ENCODE data around the gene MET. TPM values are rescaled to one million over a fixed set of nuclear protein-coding genes. Genes with fewer than 3 reads are reported as not detected.

Gene MET
- total and polyA plus RNA-seq, 2 of the 8 experiments (the other 6 are each of a cell fraction or from before 2014, with no cell fraction given), result 3.5 to 12.9 TPM

GRCh38 chr7:116790025-116790424, 118.0 kb downstream of the MET start:
- no peak overlapping the region for H2BK12ac ChIP-seq (ENCODE audit: low read depth, low read length)
- H3K18ac ChIP-seq (ENCODE audit: extremely low read depth, low read length), result no peak overlapping the region
- 96% methylated on average over 3 of the region's 3 CpGs; no CpG with 5 or more reads in 1 of the 2 experiments for WGBS, 2 experiments (ENCODE audit: extremely low coverage in 1 of 2, insufficient coverage in 1 of 2, insufficient read length in 1 of 2, insufficient replicate concordance in 2 of 2, low coverage in 1 of 2, low lambda C conversion rate in 2 of 2, missing lambda C conversion rate in 1 of 2)
- no peak overlapping the region for H2AFZ ChIP-seq (ENCODE audit: low read length)
- H2BK20ac ChIP-seq (ENCODE audit: low read length), result no peak overlapping the region
- no peaks in the 10 kb centered on the region; a peak in 1 of 7 replicates for H3K4me1 ChIP-seq (replicated peaks in 1 of 4; ENCODE audit: control insufficient read depth in 3 of 4, insufficient read depth in 4 of 4, low read length in 3 of 4)
- no peaks in the 10 kb centered on the region for H3K27me3 ChIP-seq (replicated peaks in 1 of 4; ENCODE audit: control insufficient read depth in 3 of 4, extremely low read depth in 1 of 4, insufficient read depth in 3 of 4, low read length in 3 of 4)
- ChIA-PET CTCF (ENCODE audit: partially characterized antibody) (interaction anchor here (0.7 to 0.8 kb wide), 2 partner anchors 13 to 17 kb away, joined by 3 read pairs; no protein-coding TSS in a partner anchor), POLR2A (ENCODE audit: partially characterized antibody) (no interaction called here)
- H3K4me2 ChIP-seq (ENCODE audit: insufficient read depth in 1 of 2, low read depth in 2 of 2, low read length in 2 of 2), result no peak overlapping the region
- no peak overlapping the region for H2BK5ac ChIP-seq (ENCODE audit: low read depth, low read length)
- H3K4ac ChIP-seq (replicated peaks; ENCODE audit: insufficient read length, low read depth, low read length), result no peak overlapping the region
- H3K79me2 ChIP-seq (ENCODE audit: control insufficient read depth in 1 of 2, insufficient read depth in 2 of 2, low read length in 2 of 2), result no peaks in the 10 kb centered on the region
- no peak overlapping the region for H3K14ac ChIP-seq (ENCODE audit: insufficient read length)
- no peak overlapping the region for H3K4me3 ChIP-seq (ENCODE audit: extremely low read depth in 1 of 4, insufficient read depth in 2 of 4, low read depth in 3 of 4, low read length in 4 of 4)
- H4K20me1 ChIP-seq (replicated peaks in 1 of 2; ENCODE audit: control insufficient read depth in 1 of 2, insufficient read depth in 2 of 2, low read length in 2 of 2), result no peaks in the 10 kb centered on the region
- H4K91ac ChIP-seq (replicated peaks; ENCODE audit: insufficient read length, low read length), result no peak overlapping the region
- FAIRE-seq (no peak), DNase-seq (ENCODE audit: low read depth in 1 of 2, low spot score in 2 of 2) (no peak)
- no peak overlapping the region for H3K56ac ChIP-seq (replicated peaks; ENCODE audit: insufficient read length, low read depth, low read length)
- no peak overlapping the region for H4K8ac ChIP-seq (ENCODE audit: extremely low read depth, insufficient read depth, low read length)
- H2BK15ac ChIP-seq (ENCODE audit: low read length), result no peak overlapping the region
- H3K36me3 ChIP-seq (ENCODE audit: control insufficient read depth in 2 of 4, insufficient read depth in 4 of 4, low read length in 3 of 4), result no peaks in the 10 kb centered on the region
- no peak overlapping the region for H3K9ac ChIP-seq (replicated peaks in 1 of 4; ENCODE audit: extremely low read depth in 1 of 4, low read depth in 3 of 4, low read length in 3 of 4)
- H3K79me1 ChIP-seq (ENCODE audit: low read depth, low read length), result no peaks in the 10 kb centered on the region
- no peak overlapping the region for H2AK5ac ChIP-seq (ENCODE audit: low read depth, low read length)
- H3K23ac ChIP-seq (ENCODE audit: insufficient read length), result no peak overlapping the region
- H3K23me2 ChIP-seq (ENCODE audit: low read depth, low read length), result no peaks in the 10 kb centered on the region; the same call in 1 of the 2 replicates
- no peak overlapping the region for H3K27ac ChIP-seq (ENCODE audit: low read depth, low read length)
- H3K9me3 ChIP-seq (ENCODE audit: insufficient read depth in 2 of 2, low read depth in 1 of 2, low read length in 1 of 2), result no peaks in the 10 kb centered on the region
- H2BK120ac ChIP-seq (replicated peaks; ENCODE audit: low read depth, low read length), result no peak overlapping the region
- no peak overlapping the region for H4K5ac ChIP-seq (ENCODE audit: insufficient read length, low read depth, low read length)
